Measurements from ENCODE around the gene RAB35. TPM values are rescaled to one million over a fixed set of nuclear protein-coding genes. Genes with fewer than 3 reads are reported as not detected.

The RAB35 gene
- 28.6 TPM for total RNA-seq

DNA sequence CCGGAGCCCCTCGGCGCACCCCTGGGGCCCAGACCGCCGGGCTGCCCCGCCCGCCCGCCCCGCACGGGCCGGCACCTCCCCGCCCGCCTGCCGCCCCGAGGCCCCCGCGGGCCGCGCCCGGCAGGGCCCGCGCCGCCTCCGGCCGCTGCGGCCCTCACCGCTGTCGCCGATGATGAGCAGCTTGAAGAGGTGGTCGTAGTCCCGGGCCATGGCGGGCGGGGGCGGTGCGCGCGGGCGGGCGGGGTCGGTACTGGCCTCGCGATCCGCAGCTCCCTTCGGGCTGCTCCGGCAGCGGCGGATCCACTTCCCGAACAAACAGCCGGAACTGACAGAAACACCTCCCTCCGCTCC, at the start of gene RAB35:
RAB35 (minus strand) TSS at position 313 of the 351 bp plus-strand sequence; CDS start at position 210, 103 bp downstream.

Small RNA genes within 50 kb of the gene (small RNA-seq; reads per million reads assigned to genes)
- gene AC004812.1 (not detected), gene MIR4498 (not detected)

Other genes with a start within 250 kb of the RAB35 start
- 63.9 TPM for gene CIT, start 239.4 kb downstream of the RAB35 start, total RNA-seq
- 41.1 TPM for gene BICDL1, start 127.5 kb downstream of the RAB35 start, total RNA-seq
- 68.7 TPM for gene GCN1, start 78.0 kb upstream of the RAB35 start, total RNA-seq
- gene RPLP0, start 84.4 kb upstream of the RAB35 start, total RNA-seq = 1,513 TPM
- 5.8 TPM for gene PXN, start 149.0 kb upstream of the RAB35 start, total RNA-seq
- under 0.01 TPM for gene RNU4-2, start 175.2 kb upstream of the RAB35 start, total RNA-seq
- under 0.01 TPM for gene RNU4-1, start 176.5 kb upstream of the RAB35 start, total RNA-seq
- gene SIRT4, start 185.6 kb upstream of the RAB35 start, total RNA-seq = 3.0 TPM
- not detected for gene PLA2G1B, start 211.0 kb upstream of the RAB35 start, total RNA-seq